GM21360 (cell line): ENCODE data around the gene DNAH1.

ENCODE experiments used
- ATAC-seq: cut with Tn5 transposase; IDR thresholded peaks from one replicate; pipeline ENCODE4 v1.9.1; 2021; ENCODE audit warnings: mild to moderate bottlenecking, moderate library complexity; ENCODE audit not compliant: unreplicated experiment

DNAH1 gene

GRCh38 chr3:52290596-52291507 is 25.3 kb upstream of the DNAH1 start:
- no peak for ATAC-seq

- no peak for ATAC-seq
Measured at GRCh38 chr3:52291508-52292181, 24.5 kb upstream of the DNAH1 start.

DNA sequence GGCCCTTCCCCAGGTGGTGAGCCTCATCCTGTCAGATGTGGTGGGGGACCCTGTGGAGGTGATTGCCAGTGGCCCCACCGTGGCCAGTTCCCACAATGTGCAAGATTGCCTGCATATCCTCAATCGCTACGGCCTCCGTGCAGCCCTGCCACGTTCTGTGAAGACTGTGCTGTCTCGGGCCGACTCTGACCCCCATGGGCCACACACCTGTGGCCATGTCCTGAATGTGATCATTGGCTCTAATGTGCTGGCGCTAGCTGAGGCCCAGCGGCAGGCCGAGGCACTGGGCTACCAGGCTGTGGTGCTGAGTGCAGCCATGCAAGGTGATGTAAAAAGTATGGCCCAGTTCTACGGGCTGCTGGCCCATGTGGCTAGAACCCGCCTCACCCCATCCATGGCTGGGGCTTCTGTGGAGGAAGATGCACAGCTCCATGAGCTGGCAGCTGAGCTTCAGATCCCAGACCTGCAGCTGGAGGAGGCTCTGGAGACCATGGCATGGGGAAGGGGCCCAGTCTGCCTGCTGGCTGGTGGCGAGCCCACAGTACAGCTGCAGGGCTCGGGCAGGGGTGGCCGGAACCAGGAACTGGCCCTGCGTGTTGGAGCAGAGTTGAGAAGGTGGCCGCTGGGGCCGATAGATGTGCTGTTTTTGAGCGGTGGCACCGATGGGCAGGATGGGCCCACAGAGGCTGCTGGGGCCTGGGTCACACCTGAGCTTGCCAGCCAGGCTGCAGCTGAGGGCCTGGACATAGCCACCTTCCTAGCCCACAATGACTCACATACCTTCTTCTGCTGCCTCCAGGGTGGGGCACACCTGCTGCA is 23.7 kb upstream of the DNAH1 start:
- ATAC-seq = no peak

DNA sequence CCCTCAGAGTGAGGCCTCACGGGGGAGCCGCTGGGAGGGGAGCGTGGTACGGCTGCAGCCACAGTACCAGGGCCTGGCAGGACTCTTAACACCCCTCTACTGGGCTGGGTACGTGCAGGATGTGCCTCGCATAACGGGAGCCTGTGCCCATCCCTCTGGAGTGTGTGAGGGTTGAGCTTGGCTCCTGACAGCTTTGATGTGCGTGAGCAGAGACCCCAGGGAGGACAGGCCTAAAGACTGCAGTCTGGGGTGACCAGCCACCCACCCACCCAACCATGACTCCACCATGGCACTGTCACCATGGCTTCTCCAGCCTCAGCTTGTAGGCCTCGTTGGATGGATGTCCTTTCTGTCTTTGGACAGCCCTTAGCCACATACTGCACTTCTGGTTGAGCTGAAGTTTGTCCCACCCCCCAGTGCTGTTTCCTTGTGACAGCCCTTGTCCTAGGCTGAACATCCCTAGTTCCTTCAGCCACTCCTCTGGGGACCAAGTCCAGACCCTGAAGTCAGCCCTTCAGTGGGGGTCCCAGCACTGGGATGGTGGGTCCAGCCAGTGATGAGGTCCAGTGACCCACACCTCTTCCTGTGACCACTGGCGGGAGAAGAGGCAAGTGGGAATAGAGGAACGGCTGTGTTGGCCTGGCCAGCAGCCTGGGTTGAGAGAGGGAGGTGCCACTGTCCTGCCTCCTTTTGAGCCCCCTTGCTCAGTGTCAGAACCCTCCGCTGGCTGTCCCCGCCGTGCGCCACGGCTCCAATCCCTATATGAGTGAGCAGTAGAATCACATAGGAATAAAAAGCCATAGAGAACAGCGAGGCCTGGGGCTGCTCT is 22.4 kb upstream of the DNAH1 start:
- no peak for ATAC-seq

DNA sequence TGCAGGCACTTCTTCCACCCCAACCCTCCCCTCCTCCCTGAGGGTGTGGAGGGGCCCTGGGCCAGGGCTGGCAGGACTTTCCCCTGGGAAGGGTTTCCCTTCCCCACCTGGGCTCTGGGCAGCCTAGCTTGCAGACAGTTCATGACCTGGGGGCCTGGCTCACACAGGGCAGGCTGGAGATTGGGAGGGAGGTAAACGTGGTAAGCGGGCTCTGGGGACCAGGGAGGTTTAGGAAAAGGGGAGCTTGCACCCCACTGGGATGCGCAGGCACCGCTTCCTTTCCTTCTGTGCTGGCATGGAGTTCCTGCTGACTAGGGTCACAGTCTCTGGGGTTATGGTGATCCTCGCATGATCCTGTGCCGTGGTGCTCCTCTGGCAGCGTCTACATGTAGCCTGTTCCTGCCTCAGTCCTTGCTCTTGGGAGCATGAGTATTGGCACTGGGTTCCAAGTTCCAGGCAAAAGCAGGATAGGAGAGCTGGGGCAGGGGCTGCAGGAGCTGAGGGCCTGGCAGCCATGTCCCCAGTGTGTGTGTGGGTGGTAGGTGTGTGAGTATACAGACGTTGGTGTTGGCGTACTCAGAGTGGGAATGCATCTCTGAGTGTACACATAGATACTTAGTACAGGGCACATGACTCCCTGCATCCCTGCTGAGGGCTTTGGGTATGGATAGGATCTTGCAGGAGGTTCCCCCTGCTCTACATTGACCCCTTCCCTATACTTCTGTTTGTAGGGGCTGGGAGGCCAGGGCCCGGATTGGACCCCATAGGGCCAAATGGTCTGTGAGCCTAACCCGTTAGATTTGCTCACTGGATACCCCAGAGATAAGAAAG is 21.6 kb upstream of the DNAH1 start:
- no peak for ATAC-seq

- no peak for ATAC-seq
Measured at GRCh38 chr3:52295671-52296208, 20.4 kb upstream of the DNAH1 start.

GRCh38 chr3:52297242-52298148 is 18.6 kb upstream of the DNAH1 start:
- ATAC-seq = no peak

DNA sequence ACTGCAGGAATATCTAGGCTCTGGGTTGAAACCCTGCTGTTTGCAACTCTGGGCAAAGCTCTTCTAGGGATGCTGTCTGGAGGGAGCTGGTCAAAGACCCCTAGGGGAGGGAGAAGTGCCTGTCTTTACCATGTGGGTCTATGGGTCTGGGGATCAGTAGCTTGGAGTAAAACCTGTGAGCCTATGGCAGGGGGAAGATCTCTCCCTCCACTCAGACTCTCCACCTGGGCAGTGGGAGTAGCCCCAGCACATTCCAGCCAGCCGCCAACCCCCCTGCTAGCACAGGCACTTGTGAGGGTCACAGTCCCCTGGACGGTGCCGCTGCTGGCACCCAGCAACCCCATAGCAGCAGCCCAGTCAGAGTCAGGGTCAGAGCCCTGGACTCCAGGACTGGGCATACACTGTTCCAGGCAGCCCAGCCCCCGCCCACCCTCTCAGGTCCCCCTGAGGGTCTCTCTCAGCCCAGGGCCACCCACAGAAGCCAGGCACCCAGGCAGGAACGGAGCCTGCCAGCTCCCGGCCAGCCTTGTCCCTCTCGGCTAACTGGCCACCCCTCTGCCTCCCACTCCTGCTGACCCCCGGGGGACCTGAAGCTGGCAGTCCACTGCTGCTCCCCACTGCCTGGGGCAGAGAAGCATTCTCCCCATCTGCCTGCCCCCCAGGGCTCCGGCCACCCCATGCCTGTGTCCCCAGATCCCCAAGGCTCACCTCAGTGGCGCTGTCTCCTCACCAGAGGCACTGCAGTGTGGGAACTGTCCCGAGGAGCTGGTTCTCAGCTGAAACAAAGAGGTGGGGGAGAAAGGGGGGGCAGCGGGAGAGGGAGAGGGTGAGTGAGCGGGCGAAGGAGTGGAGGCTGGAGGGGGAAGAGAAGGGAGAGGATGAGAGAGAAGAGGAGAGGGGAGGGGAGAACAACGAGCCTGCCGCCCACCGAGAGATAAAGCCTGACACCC is 17.7 kb upstream of the DNAH1 start:
- ATAC-seq = no peak

GRCh38 chr3:52299247-52299878 is 16.8 kb upstream of the DNAH1 start:
- ATAC-seq = no peak

- ATAC-seq = no peak
Measured at GRCh38 chr3:52299879-52300611, 16.1 kb upstream of the DNAH1 start.

DNA sequence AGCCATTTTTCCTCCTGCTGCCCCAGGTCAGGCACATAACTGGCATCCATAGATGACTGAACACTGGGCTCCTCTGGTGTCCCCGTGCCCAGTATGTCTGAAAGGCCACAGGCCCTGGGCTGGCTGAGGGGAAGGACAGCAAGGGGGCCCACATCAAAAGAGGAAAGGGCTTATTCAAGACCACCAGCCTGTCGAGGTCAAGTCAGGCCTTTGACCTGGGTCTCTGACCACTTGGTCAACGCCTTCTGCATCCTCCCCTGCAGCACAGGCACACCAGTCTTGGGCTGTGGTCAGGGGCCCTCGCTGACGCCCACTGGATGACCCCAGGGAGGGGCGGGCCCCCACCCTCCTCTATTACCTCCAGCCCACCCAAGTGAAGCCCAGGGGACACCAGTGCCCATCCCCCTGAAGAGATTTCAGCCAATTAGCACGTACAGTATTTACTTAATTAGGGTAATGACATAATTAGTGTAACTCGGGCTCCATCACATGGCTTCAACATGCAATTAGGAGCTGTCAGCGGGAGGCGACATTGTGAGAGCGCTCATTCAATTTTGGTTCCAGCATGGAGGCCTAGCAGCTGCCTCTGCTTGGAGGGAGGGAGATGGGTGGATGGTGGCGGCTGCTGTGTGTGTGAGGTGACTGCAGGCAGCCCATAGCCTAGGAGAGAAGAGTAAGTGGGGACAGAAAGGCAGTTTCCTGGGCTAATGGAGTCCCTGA is 13.5 kb upstream of the DNAH1 start:
- ATAC-seq = no peak

- no peak for ATAC-seq
Measured at GRCh38 chr3:52303811-52304210, 12.3 kb upstream of the DNAH1 start.

DNA sequence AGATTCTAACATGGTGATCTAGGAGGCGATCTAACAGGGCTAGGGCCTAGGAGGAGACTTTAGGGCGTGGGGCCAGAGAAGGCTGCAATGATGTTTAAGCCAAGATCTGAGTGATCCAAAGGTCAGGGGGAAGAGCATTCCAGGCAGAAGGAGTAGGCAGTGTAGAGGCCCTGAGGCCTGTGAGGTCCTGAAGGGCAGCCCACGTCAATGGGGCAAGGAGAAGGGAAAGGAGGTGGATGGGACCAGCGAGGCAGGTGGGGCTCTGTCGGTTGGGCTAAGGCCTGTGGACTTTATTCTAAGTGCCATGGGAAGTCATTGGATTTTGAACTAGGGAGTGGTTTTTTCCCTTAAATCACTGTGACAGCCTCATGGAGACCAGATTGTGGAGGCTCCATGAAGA is 10.2 kb upstream of the DNAH1 start:
- ATAC-seq = no peak

- ATAC-seq = no peak
Measured at GRCh38 chr3:52306978-52307377, 9.1 kb upstream of the DNAH1 start.

DNA sequence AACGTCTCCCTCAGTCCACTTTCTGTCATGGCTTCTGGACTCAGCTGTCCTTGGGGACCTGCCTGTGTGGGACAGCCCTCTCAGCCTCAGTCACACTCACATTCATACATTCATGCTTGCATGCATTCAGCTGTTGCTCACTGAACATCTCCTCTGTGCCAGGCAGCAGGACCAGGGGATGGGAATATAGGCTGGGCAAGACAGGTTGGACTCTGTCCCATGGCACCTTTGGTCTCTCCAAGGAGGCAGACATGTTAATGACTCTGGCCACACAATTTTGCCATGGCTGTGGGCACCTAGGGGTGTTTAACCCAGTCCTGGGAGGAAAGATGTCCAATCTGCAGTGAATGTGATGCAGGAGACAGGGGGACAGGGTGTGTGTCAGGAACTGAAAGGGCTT is 7.8 kb upstream of the DNAH1 start:
- ATAC-seq = no peak
